ENCODE results near the gene AOPEP.

Gene AOPEP

GRCh38 chr9:94736759-94737158 is 10.3 kb downstream of the AOPEP start:
- Histone ChIP-seq H3K36me3 (ENCODE audit: control insufficient read depth, insufficient read depth, low read length) (peaks cover 5% of the 10 kb centered on the region), H3K4me3 (ENCODE audit: insufficient read depth, low read depth, low read length) (no peak overlapping the region), H3K27me3 (ENCODE audit: control insufficient read depth, insufficient read depth, low read length, poor library complexity, severe bottlenecking) (no peaks in the 10 kb centered on the region), H3K27ac (ENCODE audit: insufficient read depth, low read depth, low read length, poor library complexity, severe bottlenecking) (no peak overlapping the region), H3K9me3 (ENCODE audit: control insufficient read depth, low read length) (no peaks in the 10 kb centered on the region), H3K4me1 (ENCODE audit: control insufficient read depth, insufficient read depth, low read length) (no peaks in the 10 kb centered on the region)

- no peak overlapping the region for H3K4me3 ChIP-seq (ENCODE audit: insufficient read depth, low read depth, low read length)
- no peak overlapping the region for H3K27ac ChIP-seq (ENCODE audit: insufficient read depth, low read depth, low read length, poor library complexity, severe bottlenecking)
- H3K36me3 ChIP-seq (ENCODE audit: control insufficient read depth, insufficient read depth, low read length): no peaks in the 10 kb centered on the region
- WGBS, 2 experiments: 89 to 91% methylated on average over 3 of the region's 3 CpGs
- no peaks in the 10 kb centered on the region for H3K4me1 ChIP-seq (ENCODE audit: control insufficient read depth, insufficient read depth, low read length)
- H3K9me3 ChIP-seq (ENCODE audit: control insufficient read depth, low read length): no peaks in the 10 kb centered on the region
- no peaks in the 10 kb centered on the region for H3K27me3 ChIP-seq (ENCODE audit: control insufficient read depth, insufficient read depth, low read length, poor library complexity, severe bottlenecking)
Observed at GRCh38 chr9:94740145-94740840, 13.8 kb downstream of the AOPEP start.

GRCh38 chr9:94741866-94742265 is 15.4 kb downstream of the AOPEP start:
- no peaks in the 10 kb centered on the region for H3K9me3 ChIP-seq (ENCODE audit: control insufficient read depth, low read length)
- WGBS, 2 experiments: 95 to 97% methylated on average over 3 of the region's 3 CpGs
- H3K36me3 ChIP-seq (ENCODE audit: control insufficient read depth, insufficient read depth, low read length): no peaks in the 10 kb centered on the region
- H3K4me1 ChIP-seq (ENCODE audit: control insufficient read depth, insufficient read depth, low read length): no peaks in the 10 kb centered on the region
- no peak overlapping the region for H3K27ac ChIP-seq (ENCODE audit: insufficient read depth, low read depth, low read length, poor library complexity, severe bottlenecking)
- no peaks in the 10 kb centered on the region for H3K27me3 ChIP-seq (ENCODE audit: control insufficient read depth, insufficient read depth, low read length, poor library complexity, severe bottlenecking)
- no peak overlapping the region for H3K4me3 ChIP-seq (ENCODE audit: insufficient read depth, low read depth, low read length)

- H3K4me1 ChIP-seq (ENCODE audit: control insufficient read depth, insufficient read depth, low read length): no peaks in the 10 kb centered on the region
- H3K36me3 ChIP-seq (ENCODE audit: control insufficient read depth, insufficient read depth, low read length): no peaks in the 10 kb centered on the region
- H3K9me3 ChIP-seq (ENCODE audit: control insufficient read depth, low read length): no peaks in the 10 kb centered on the region
- no peaks in the 10 kb centered on the region for H3K27me3 ChIP-seq (ENCODE audit: control insufficient read depth, insufficient read depth, low read length, poor library complexity, severe bottlenecking)
- H3K27ac ChIP-seq (ENCODE audit: insufficient read depth, low read depth, low read length, poor library complexity, severe bottlenecking): no peak overlapping the region
- 96% methylated on average over 6 of the region's 6 CpGs for WGBS, 2 experiments
- H3K4me3 ChIP-seq (ENCODE audit: insufficient read depth, low read depth, low read length): no peak overlapping the region
Observed at GRCh38 chr9:94743035-94743954, 16.8 kb downstream of the AOPEP start.

GRCh38 chr9:94745806-94746540 is 19.5 kb downstream of the AOPEP start:
- 92 to 98% methylated on average over 3 to 7 of the region's 8 CpGs for WGBS, 2 experiments
- no peaks in the 10 kb centered on the region for H3K27me3 ChIP-seq (ENCODE audit: control insufficient read depth, insufficient read depth, low read length, poor library complexity, severe bottlenecking)
- H3K27ac ChIP-seq (ENCODE audit: insufficient read depth, low read depth, low read length, poor library complexity, severe bottlenecking): no peak overlapping the region
- H3K4me1 ChIP-seq (ENCODE audit: control insufficient read depth, insufficient read depth, low read length): no peaks in the 10 kb centered on the region
- no peak overlapping the region for H3K4me3 ChIP-seq (ENCODE audit: insufficient read depth, low read depth, low read length)
- H3K9me3 ChIP-seq (ENCODE audit: control insufficient read depth, low read length): peaks cover 2% of the 10 kb centered on the region
- H3K36me3 ChIP-seq (ENCODE audit: control insufficient read depth, insufficient read depth, low read length): no peaks in the 10 kb centered on the region

GRCh38 chr9:94746541-94747370 is 20.3 kb downstream of the AOPEP start:
- Histone ChIP-seq H3K4me1 (ENCODE audit: control insufficient read depth, insufficient read depth, low read length) (no peaks in the 10 kb centered on the region), H3K36me3 (ENCODE audit: control insufficient read depth, insufficient read depth, low read length) (no peaks in the 10 kb centered on the region), H3K4me3 (ENCODE audit: insufficient read depth, low read depth, low read length) (no peak overlapping the region), H3K27me3 (ENCODE audit: control insufficient read depth, insufficient read depth, low read length, poor library complexity, severe bottlenecking) (no peaks in the 10 kb centered on the region), H3K9me3 (ENCODE audit: control insufficient read depth, low read length) (peaks cover 2% of the 10 kb centered on the region), H3K27ac (ENCODE audit: insufficient read depth, low read depth, low read length, poor library complexity, severe bottlenecking) (no peak overlapping the region)
- 98% methylated on average over 3 to 4 of the region's 4 CpGs for WGBS, 2 experiments

GRCh38 chr9:94754976-94755475 is 28.5 kb downstream of the AOPEP start:
- H3K9me3 ChIP-seq (ENCODE audit: control insufficient read depth, low read length): no peaks in the 10 kb centered on the region
- 95 to 97% methylated on average over 4 of the region's 4 CpGs for WGBS, 2 experiments
- no peaks in the 10 kb centered on the region for H3K27me3 ChIP-seq (ENCODE audit: control insufficient read depth, insufficient read depth, low read length, poor library complexity, severe bottlenecking)
- H3K4me3 ChIP-seq (ENCODE audit: insufficient read depth, low read depth, low read length): no peak overlapping the region
- peaks cover 9% of the 10 kb centered on the region for H3K4me1 ChIP-seq (ENCODE audit: control insufficient read depth, insufficient read depth, low read length)
- no peaks in the 10 kb centered on the region for H3K36me3 ChIP-seq (ENCODE audit: control insufficient read depth, insufficient read depth, low read length)
- no peak overlapping the region for H3K27ac ChIP-seq (ENCODE audit: insufficient read depth, low read depth, low read length, poor library complexity, severe bottlenecking)

- H3K9me3 ChIP-seq (ENCODE audit: control insufficient read depth, low read length): no peaks in the 10 kb centered on the region
- H3K4me3 ChIP-seq (ENCODE audit: insufficient read depth, low read depth, low read length): no peak overlapping the region
- peaks cover 19% of the 10 kb centered on the region for H3K4me1 ChIP-seq (ENCODE audit: control insufficient read depth, insufficient read depth, low read length)
- 78 to 81% methylated on average over 4 of the region's 4 CpGs for WGBS, 2 experiments
- no peaks in the 10 kb centered on the region for H3K27me3 ChIP-seq (ENCODE audit: control insufficient read depth, insufficient read depth, low read length, poor library complexity, severe bottlenecking)
- no peak overlapping the region for H3K27ac ChIP-seq (ENCODE audit: insufficient read depth, low read depth, low read length, poor library complexity, severe bottlenecking)
- H3K36me3 ChIP-seq (ENCODE audit: control insufficient read depth, insufficient read depth, low read length): no peaks in the 10 kb centered on the region
Observed at GRCh38 chr9:94757158-94757557, 30.7 kb downstream of the AOPEP start.

GRCh38 chr9:94758031-94758430 is 31.5 kb downstream of the AOPEP start:
- Histone ChIP-seq H3K9me3 (ENCODE audit: control insufficient read depth, low read length) (no peaks in the 10 kb centered on the region), H3K27me3 (ENCODE audit: control insufficient read depth, insufficient read depth, low read length, poor library complexity, severe bottlenecking) (no peaks in the 10 kb centered on the region), H3K4me1 (ENCODE audit: control insufficient read depth, insufficient read depth, low read length) (peaks cover 19% of the 10 kb centered on the region), H3K36me3 (ENCODE audit: control insufficient read depth, insufficient read depth, low read length) (no peaks in the 10 kb centered on the region), H3K27ac (ENCODE audit: insufficient read depth, low read depth, low read length, poor library complexity, severe bottlenecking) (no peak overlapping the region), H3K4me3 (ENCODE audit: insufficient read depth, low read depth, low read length) (no peak overlapping the region)
- WGBS, 2 experiments: 89 to 96% methylated on average over 1 of the region's 1 CpG
